Naive thymus-derived CD4-positive, alpha-beta T cell (primary cell): ENCODE measurements around the gene NDUFA8. TPM values are rescaled to one million over a fixed set of nuclear protein-coding genes. Genes with fewer than 3 reads are reported as not detected.

Experiments
- ATAC-seq: fragments of 150-1000 bp; cut with Tn5 transposase; 2 replicates; pipeline ENCODE4 v1.10.0; 2021; ENCODE audit warnings: mild to moderate bottlenecking, moderate library complexity
- CTCF ChIA-PET: fragments of 350-600 bp; sonication (Branson Sonifier 250); formaldehyde crosslinking; loops from one replicate; lab custom pipeline; 2021; ENCODE audit warnings: antibody characterized with exemption; lab: Charles Lee
- POLR2A ChIA-PET: fragments of 350-600 bp; sonication (Branson Sonifier 250); formaldehyde crosslinking; loops from one replicate; lab custom pipeline; 2021; ENCODE audit warnings: antibody characterized with exemption, inconsistent platforms; lab: Charles Lee
- DNase-seq, 9 donors: peaks; one replicate each; pipeline versions ENCODE4 v3.0.0 to v3.0.0-alpha.2; 2020 to 2022; ENCODE audit warnings: mixed read lengths in 1 of 9
- H3K27ac ChIP-seq: one replicate; pipeline ENCODE4 v1.7.0; 2013; ENCODE audit warnings: mild to moderate bottlenecking, low read depth, low read length, moderate library complexity
- H3K27me3 ChIP-seq, 2 donors: one replicate each; pipeline ENCODE4 v1.7.0; 2013; ENCODE audit warnings: low read length in 2 of 2, mild to moderate bottlenecking in 2 of 2, moderate library complexity in 2 of 2; ENCODE audit not compliant: control insufficient read depth in 2 of 2, insufficient read depth in 2 of 2
- H3K36me3 ChIP-seq, 3 experiments: 1 replicate in 2 of 3; 2 replicates in 1 of 3; pipeline ENCODE4 v1.7.0; 2013; ENCODE audit warnings: low read length in 3 of 3, mild to moderate bottlenecking in 3 of 3, moderate library complexity in 1 of 3; ENCODE audit not compliant: insufficient read depth in 3 of 3, control insufficient read depth in 2 of 3
- H3K4me1 ChIP-seq, 2 donors: one replicate each; pipeline ENCODE4 v1.7.0; 2013; ENCODE audit warnings: low read length in 2 of 2, mild to moderate bottlenecking in 2 of 2, moderate library complexity in 1 of 2; ENCODE audit not compliant: control insufficient read depth in 2 of 2, insufficient read depth in 2 of 2
- H3K4me3 ChIP-seq: 2 replicates; pipeline ENCODE4 v1.7.0; 2013; ENCODE audit warnings: mild to moderate bottlenecking, low read length
- H3K9me3 ChIP-seq, 3 experiments: 1 replicate in 2 of 3; 2 replicates in 1 of 3; pipeline ENCODE4 v1.7.0; 2013; ENCODE audit warnings: low read length in 3 of 3; ENCODE audit not compliant: control insufficient read depth in 2 of 3
- H3K27ac Mint-ChIP-seq, 9 donors: one replicate each; pipeline ENCODE4 v1.8.0; 2020 to 2022; ENCODE audit warnings: mixed read lengths in 9 of 9, mild to moderate bottlenecking in 8 of 9, moderate library complexity in 5 of 9, inconsistent platforms in 2 of 9
- H3K27me3 Mint-ChIP-seq, 5 donors: one replicate each; pipeline ENCODE4 v1.8.0; 2021 to 2022; ENCODE audit warnings: mixed read lengths in 5 of 5, mild to moderate bottlenecking in 1 of 5
- H3K36me3 Mint-ChIP-seq, 5 donors: one replicate each; pipeline ENCODE4 v1.8.0; 2020 to 2022; ENCODE audit warnings: mixed read lengths in 5 of 5, mild to moderate bottlenecking in 3 of 5, inconsistent platforms in 1 of 5
- H3K4me1 Mint-ChIP-seq, 7 donors: one replicate each; pipeline ENCODE4 v1.8.0; 2020 to 2022; ENCODE audit warnings: mixed read lengths in 7 of 7, mild to moderate bottlenecking in 3 of 7, inconsistent platforms in 1 of 7
- H3K4me3 Mint-ChIP-seq, 10 donors: one replicate each; pipeline ENCODE4 v1.8.0; 2020 to 2022; ENCODE audit warnings: mild to moderate bottlenecking in 10 of 10, mixed read lengths in 10 of 10, moderate library complexity in 6 of 10, inconsistent platforms in 2 of 10
- H3K9me3 Mint-ChIP-seq, 11 donors: one replicate each; pipeline ENCODE4 v1.8.0; 2020 to 2022; ENCODE audit warnings: mixed read lengths in 11 of 11, mild to moderate bottlenecking in 4 of 11, inconsistent platforms in 1 of 11, moderate library complexity in 1 of 11
- intact Hi-C, 2 donors: fragments of 100-400 bp; cut with micrococcal nuclease; formaldehyde crosslinking; loops; one replicate each; pipeline ENCODE4 v1.15.1; 2023
- polyA plus RNA-seq, 2 donors: library from polyadenylated mRNA; unstranded; fragments of 300-500 nt; fragmentation: Illumina TruSeq; gene quantifications; one replicate each; pipeline ENCODE4 v1.2.3, GENCODE V29; 2021
- total RNA-seq, 6 experiments: library from RNA in 5 of 6; stranded (reverse) in 5 of 6; gene quantifications; 1 replicate in 5 of 6; 2 replicates in 1 of 6; pipeline ENCODE4 v1.2.3 and lab custom pipeline; 2021 to 2026

Gene NDUFA8
- total and polyA plus RNA-seq, 7 experiments from 2014 or later, result 6.7 to 93.6 (median 18.2) TPM

- H3K36me3 ChIP-seq, result no peaks in the 10 kb centered on the region
- Mint-ChIP-seq H3K4me1 (peaks cover 14 to 21% (median 17%) of the 10 kb centered on the region in 7 donors), H3K9me3 (no peaks in the 10 kb centered on the region), H3K36me3 (no peaks in the 10 kb centered on the region), H3K4me3 (peak overlapping the region; percentile 21 to 89 (median 60)), H3K27me3 (peaks cover 11 to 43% (median 27%) of the 10 kb centered on the region in 5 donors), H3K27ac (no peak overlapping the region)
- no peak overlapping the region for H3K4me3 ChIP-seq
- CTCF ChIA-PET, result interaction anchor here (0.7 to 7.8 kb wide), 13 partner anchors 8 to 1304 kb away, joined by 3 to 78 read pairs (median 4); no protein-coding TSS in a partner anchor
- POLR2A ChIA-PET, result no interaction called here
- H3K27ac ChIP-seq, result no peak overlapping the region
- intact Hi-C loops, result loop anchor here (1.0 to 10.0 kb wide), 6 partner anchors 140 to 1380 kb away; partner anchors contain the start of genes MRRF (in 1 of the 2) and RBM18 (in 1 of the 2)
- no peaks in the 10 kb centered on the region for H3K9me3 ChIP-seq
- DNase-seq, result peak; percentile 54 to 80 (median 76)
- H3K27me3 ChIP-seq, result no peaks in the 10 kb centered on the region
- ATAC-seq, result peak; percentile 84
- H3K4me1 ChIP-seq, result no peaks in the 10 kb centered on the region
These were observed 34.4 kb downstream of the NDUFA8 start for GRCh38 chr9:122125158-122125508.

- POLR2A ChIA-PET, result no interaction called here
- intact Hi-C loops, result loop anchor here in 1 of 2 donors (2.0 to 10.0 kb wide), 3 partner anchors 140 to 1380 kb away; partner anchors contain the start of genes MRRF and RBM18
- Mint-ChIP-seq H3K9me3 (no peaks in the 10 kb centered on the region), H3K27me3 (peaks cover 11 to 42% (median 27%) of the 10 kb centered on the region in 5 donors), H3K36me3 (no peaks in the 10 kb centered on the region), H3K4me1 (peaks cover 14 to 21% (median 17%) of the 10 kb centered on the region in 7 donors), H3K4me3 (no peak overlapping the region), H3K27ac (peak overlapping the region in 1 of 9 donors; percentile 28)
- H3K27ac ChIP-seq, result no peak overlapping the region
- no peaks in the 10 kb centered on the region for H3K4me1 ChIP-seq
- no peaks in the 10 kb centered on the region for H3K27me3 ChIP-seq
- no peaks in the 10 kb centered on the region for H3K36me3 ChIP-seq
- DNase-seq (no peak), ATAC-seq (no peak)
- H3K9me3 ChIP-seq, result no peaks in the 10 kb centered on the region
- no peak overlapping the region for H3K4me3 ChIP-seq
- CTCF ChIA-PET, result interaction anchor here (0.7 to 7.8 kb wide), 13 partner anchors 9 to 1303 kb away, joined by 3 to 78 read pairs (median 4); no protein-coding TSS in a partner anchor
These were observed 35.1 kb downstream of the NDUFA8 start for GRCh38 chr9:122124528-122124927.

GRCh38 chr9:122124048-122124447 is 35.5 kb downstream of the NDUFA8 start:
- Histone ChIP-seq H3K27me3 (no peaks in the 10 kb centered on the region), H3K9me3 (no peaks in the 10 kb centered on the region), H3K27ac (no peak overlapping the region), H3K4me3 (no peak overlapping the region), H3K36me3 (no peaks in the 10 kb centered on the region), H3K4me1 (no peaks in the 10 kb centered on the region)
- Mint-ChIP-seq H3K36me3 (no peaks in the 10 kb centered on the region), H3K4me3 (no peak overlapping the region), H3K27ac (peak overlapping the region in 1 of 9 donors; percentile 28), H3K4me1 (peaks cover 14 to 21% (median 17%) of the 10 kb centered on the region in 7 donors), H3K9me3 (no peaks in the 10 kb centered on the region), H3K27me3 (peaks cover 11 to 38% (median 23%) of the 10 kb centered on the region in 5 donors)
- intact Hi-C loops, result loop anchor here in 1 of 2 donors (2.0 to 10.0 kb wide), 3 partner anchors 141 to 1379 kb away; partner anchors contain the start of genes MRRF and RBM18
- POLR2A ChIA-PET, result no interaction called here
- DNase-seq, result no peak
- CTCF ChIA-PET, result interaction anchor here (1.1 to 7.8 kb wide), 8 partner anchors 16 to 686 kb away, joined by 3 to 78 read pairs (median 5); no protein-coding TSS in a partner anchor
- no peak for ATAC-seq

GRCh38 chr9:122122903-122123632 is 36.5 kb downstream of the NDUFA8 start:
- H3K4me1 Mint-ChIP-seq, result peaks cover 14 to 21% (median 17%) of the 10 kb centered on the region in 7 donors
- intact Hi-C loops, result loop anchor here (1.0 to 10.0 kb wide), 3 partner anchors 24 to 1378 kb away; partner anchors contain the start of genes MRRF (in 1 of the 2) and RBM18 (in 1 of the 2)
- H3K4me3 Mint-ChIP-seq, result no peak overlapping the region

GRCh38 chr9:122122468-122122867 is 37.1 kb downstream of the NDUFA8 start:
- Mint-ChIP-seq H3K4me1 (peaks cover 14 to 21% (median 17%) of the 10 kb centered on the region in 7 donors), H3K4me3 (no peak overlapping the region), H3K36me3 (no peaks in the 10 kb centered on the region), H3K27ac (no peak overlapping the region), H3K27me3 (peaks cover 11 to 33% (median 23%) of the 10 kb centered on the region in 5 donors), H3K9me3 (no peaks in the 10 kb centered on the region)
- Histone ChIP-seq H3K27me3 (no peaks in the 10 kb centered on the region), H3K9me3 (no peaks in the 10 kb centered on the region), H3K4me3 (no peak overlapping the region), H3K4me1 (no peaks in the 10 kb centered on the region), H3K36me3 (no peaks in the 10 kb centered on the region), H3K27ac (no peak overlapping the region)
- intact Hi-C loops, result loop anchor here in 1 of 2 donors (10.0 kb wide), 2 partner anchors 142 to 1378 kb away; partner anchors contain the start of genes MRRF and RBM18
- no peak for DNase-seq
- no peak for ATAC-seq
- ChIA-PET POLR2A (interaction anchor here (0.7 kb wide), 1 partner anchor 23 kb away, joined by 3 read pairs; no protein-coding TSS in a partner anchor), CTCF (interaction anchor here (0.6 to 7.8 kb wide), 6 partner anchors 20 to 692 kb away, joined by 3 to 78 read pairs (median 4); no protein-coding TSS in a partner anchor)

More at GRCh38 chr9:122122903-122123632, 36.5 kb downstream of the NDUFA8 start:
- Mint-ChIP-seq H3K9me3 (no peaks in the 10 kb centered on the region), H3K27me3 (peaks cover 11 to 38% (median 23%) of the 10 kb centered on the region in 5 donors), H3K27ac (peak overlapping the region in 1 of 9 donors; percentile 69), H3K36me3 (no peaks in the 10 kb centered on the region)
- no peak overlapping the region for H3K27ac ChIP-seq
- H3K4me3 ChIP-seq, result no peak overlapping the region
- no peaks in the 10 kb centered on the region for H3K4me1 ChIP-seq
- peak; percentile 77 for ATAC-seq
- ChIA-PET POLR2A (no interaction called here), CTCF (interaction anchor here (0.6 to 7.8 kb wide), 6 partner anchors 17 to 691 kb away, joined by 3 to 78 read pairs (median 14); no protein-coding TSS in a partner anchor)
- H3K36me3 ChIP-seq, result no peaks in the 10 kb centered on the region
- no peaks in the 10 kb centered on the region for H3K9me3 ChIP-seq
- H3K27me3 ChIP-seq, result no peaks in the 10 kb centered on the region
- DNase-seq, result peak; percentile 27 to 78 (median 58)

GRCh38 chr9:122121931-122122330 is 37.6 kb downstream of the NDUFA8 start:
- H3K4me1 Mint-ChIP-seq, result peaks cover 14 to 21% (median 17%) of the 10 kb centered on the region in 7 donors
- intact Hi-C loops, result loop anchor here in 1 of 2 donors (10.0 kb wide), 2 partner anchors 143 to 1377 kb away; partner anchors contain the start of genes MRRF and RBM18
- no peak for ATAC-seq
- no peaks in the 10 kb centered on the region for H3K9me3 Mint-ChIP-seq
- Histone ChIP-seq H3K27ac (no peak overlapping the region), H3K9me3 (no peaks in the 10 kb centered on the region), H3K27me3 (no peaks in the 10 kb centered on the region), H3K4me1 (no peaks in the 10 kb centered on the region), H3K4me3 (no peak overlapping the region), H3K36me3 (no peaks in the 10 kb centered on the region)
- CTCF ChIA-PET, result interaction anchor here (0.7 to 7.8 kb wide), 5 partner anchors 20 to 227 kb away, joined by 3 to 78 read pairs (median 4); no protein-coding TSS in a partner anchor
- no peaks in the 10 kb centered on the region for H3K36me3 Mint-ChIP-seq
- H3K27me3 Mint-ChIP-seq, result peaks cover 11 to 28% (median 23%) of the 10 kb centered on the region in 5 donors
- no peak for DNase-seq
- POLR2A ChIA-PET, result interaction anchor here (0.7 kb wide), 1 partner anchor 22 kb away, joined by 3 read pairs; no protein-coding TSS in a partner anchor
- no peak overlapping the region for H3K4me3 Mint-ChIP-seq
- no peak overlapping the region for H3K27ac Mint-ChIP-seq
